CD14-positive monocyte (primary cell): ENCODE measurements around the gene SMIM35. TPM values are rescaled to one million over a fixed set of nuclear protein-coding genes. Genes with fewer than 3 reads are reported as not detected.

Experiments used
- DNase-seq, 3 donors: peaks; one replicate each; pipeline ENCODE4 v3.0.0-alpha.2; 2011 to 2022
- H2AFZ ChIP-seq: 2 replicates; pipeline ENCODE4 v1.6.0; 2012; ENCODE audit warnings: mild to moderate bottlenecking, low read depth, low read length, inconsistent platforms; ENCODE audit not compliant: insufficient read depth, poor library complexity, severe bottlenecking
- H3K27ac ChIP-seq, 2 donors: 1 replicate in 1 of 2; 2 replicates in 1 of 2; pipeline ENCODE4 v1.5.1; 2012 to 2013; ENCODE audit warnings: low read length in 2 of 2, control low read depth in 1 of 2, inconsistent platforms in 1 of 2, low read depth in 1 of 2, mild to moderate bottlenecking in 1 of 2
- H3K27me3 ChIP-seq, 2 donors: one replicate each; pipeline versions ENCODE4 v1.6.0 to v1.6.1; 2011 to 2013; ENCODE audit warnings: low read length in 2 of 2; ENCODE audit not compliant: control insufficient read depth in 2 of 2, insufficient read depth in 2 of 2
- H3K36me3 ChIP-seq, 2 donors: replicated peaks in 1 of 2; 1 replicate in 1 of 2; 2 replicates in 1 of 2; pipeline versions ENCODE4 v1.5.1 to v1.6.1; 2012 to 2013; ENCODE audit warnings: low read length in 2 of 2, control low read depth in 1 of 2, inconsistent platforms in 1 of 2, mild to moderate bottlenecking in 1 of 2; ENCODE audit not compliant: insufficient read depth in 2 of 2, control insufficient read depth in 1 of 2
- H3K4me1 ChIP-seq, 2 donors: 1 replicate in 1 of 2; 2 replicates in 1 of 2; pipeline versions ENCODE4 v1.5.1 to v1.6.1; 2012 to 2013; ENCODE audit warnings: low read length in 2 of 2, control low read depth in 1 of 2, inconsistent platforms in 1 of 2, mild to moderate bottlenecking in 1 of 2, moderate library complexity in 1 of 2; ENCODE audit not compliant: insufficient read depth in 2 of 2, control insufficient read depth in 1 of 2
- H3K4me2 ChIP-seq: replicated peaks from 2 replicates; pipeline ENCODE3; 2012; ENCODE audit warnings: low read length, moderate library complexity, mild to moderate bottlenecking; ENCODE audit not compliant: poor library complexity, severe bottlenecking; ENCODE audit errors: extremely low read depth
- H3K4me3 ChIP-seq, 3 experiments: fragments of 200-600 bp in 1 of 3; sonication (generic) in 1 of 3; replicated peaks in 1 of 3; 1 replicate in 2 of 3; 2 replicates in 1 of 3; pipeline ENCODE4 v1.5.1; 2011 to 2013; ENCODE audit warnings: low read length in 3 of 3, mild to moderate bottlenecking in 3 of 3, control low read depth in 2 of 3, low read depth in 2 of 3, inconsistent platforms in 1 of 3, moderate library complexity in 1 of 3
- H3K79me2 ChIP-seq: 2 replicates; pipeline ENCODE4 v1.6.0; 2012; ENCODE audit warnings: mild to moderate bottlenecking, control low read depth, inconsistent platforms, low read length, moderate library complexity; ENCODE audit not compliant: insufficient read depth
- H3K9ac ChIP-seq: 2 replicates; pipeline ENCODE4 v1.6.0; 2017; ENCODE audit warnings: low read length, mild to moderate bottlenecking; ENCODE audit not compliant: insufficient read depth, poor library complexity, severe bottlenecking
- H3K9me3 ChIP-seq, 2 donors: replicated peaks in 1 of 2; 1 replicate in 1 of 2; 2 replicates in 1 of 2; pipeline versions ENCODE4 v1.5.1 to v1.6.1; 2012 to 2013; ENCODE audit warnings: low read length in 2 of 2, control low read depth in 1 of 2; ENCODE audit not compliant: control insufficient read depth in 1 of 2, insufficient read depth in 1 of 2
- H4K20me1 ChIP-seq: 2 replicates; pipeline ENCODE4 v1.6.0; 2012; ENCODE audit warnings: mild to moderate bottlenecking, low read length, control low read depth, moderate library complexity; ENCODE audit not compliant: insufficient read depth
- H3K27ac Mint-ChIP-seq, 7 donors: one replicate each; pipeline ENCODE4 v1.8.0; 2020; ENCODE audit warnings: mild to moderate bottlenecking in 7 of 7, mixed read lengths in 7 of 7, moderate library complexity in 6 of 7, inconsistent platforms in 2 of 7
- H3K27me3 Mint-ChIP-seq, 3 donors: one replicate each; pipeline ENCODE4 v1.8.0; 2021 to 2022; ENCODE audit warnings: low read depth in 3 of 3, mild to moderate bottlenecking in 3 of 3, mixed read lengths in 3 of 3, moderate library complexity in 3 of 3, inconsistent platforms in 1 of 3
- H3K36me3 Mint-ChIP-seq, 2 donors: one replicate each; pipeline ENCODE4 v1.8.0; 2020; ENCODE audit warnings: mixed read lengths in 2 of 2, inconsistent platforms in 1 of 2, mild to moderate bottlenecking in 1 of 2
- H3K4me1 Mint-ChIP-seq: one replicate; pipeline ENCODE4 v1.8.0; 2020; ENCODE audit warnings: mild to moderate bottlenecking, mixed read lengths
- H3K4me3 Mint-ChIP-seq, 2 donors: one replicate each; pipeline ENCODE4 v1.8.0; 2020; ENCODE audit warnings: mild to moderate bottlenecking in 2 of 2, mixed read lengths in 2 of 2, moderate library complexity in 1 of 2
- H3K9me3 Mint-ChIP-seq, 7 donors: one replicate each; pipeline ENCODE4 v1.8.0; 2020 to 2022; ENCODE audit warnings: mixed read lengths in 7 of 7, mild to moderate bottlenecking in 6 of 7, moderate library complexity in 6 of 7, inconsistent platforms in 2 of 7
- WGBS: methylation state at CpG from one replicate; pipeline ENCODE4 v1.1.5; 2013; ENCODE audit warnings: missing lambda C conversion rate; ENCODE audit not compliant: insufficient coverage; 5-methylcytosine and 5-hydroxymethylcytosine counted together
- intact Hi-C, 2 donors: fragments of 100-400 bp; cut with micrococcal nuclease; formaldehyde crosslinking; loops; one replicate each; pipeline versions ENCODE4 v1.15.0 to v1.15.1; 2023
- polyA plus RNA-seq, 3 donors: library from polyadenylated mRNA; depleted of rRNA in 1 of 3; unstranded in 2 of 3; stranded (reverse) in 1 of 3; fragments of 300-500 nt in 2 of 3; fragments of >200 nt in 1 of 3; fragmentation: Illumina TruSeq in 2 of 3; gene quantifications; 1 replicate in 2 of 3; 2 replicates in 1 of 3; pipeline ENCODE4 v1.2.3, GENCODE V29; 2012 to 2021
- TF ChIP-seq, protein P1 (sequence below): fragments of 200-600 bp; IDR thresholded peaks from one replicate; pipeline ENCODE4 v1.8.0; 2022; ENCODE audit warnings: antibody characterized with exemption, mild to moderate bottlenecking

Gene SMIM35
- polyA plus RNA-seq, 3 donors: 0.05 to 0.29 (median 0.11) TPM

DNA sequence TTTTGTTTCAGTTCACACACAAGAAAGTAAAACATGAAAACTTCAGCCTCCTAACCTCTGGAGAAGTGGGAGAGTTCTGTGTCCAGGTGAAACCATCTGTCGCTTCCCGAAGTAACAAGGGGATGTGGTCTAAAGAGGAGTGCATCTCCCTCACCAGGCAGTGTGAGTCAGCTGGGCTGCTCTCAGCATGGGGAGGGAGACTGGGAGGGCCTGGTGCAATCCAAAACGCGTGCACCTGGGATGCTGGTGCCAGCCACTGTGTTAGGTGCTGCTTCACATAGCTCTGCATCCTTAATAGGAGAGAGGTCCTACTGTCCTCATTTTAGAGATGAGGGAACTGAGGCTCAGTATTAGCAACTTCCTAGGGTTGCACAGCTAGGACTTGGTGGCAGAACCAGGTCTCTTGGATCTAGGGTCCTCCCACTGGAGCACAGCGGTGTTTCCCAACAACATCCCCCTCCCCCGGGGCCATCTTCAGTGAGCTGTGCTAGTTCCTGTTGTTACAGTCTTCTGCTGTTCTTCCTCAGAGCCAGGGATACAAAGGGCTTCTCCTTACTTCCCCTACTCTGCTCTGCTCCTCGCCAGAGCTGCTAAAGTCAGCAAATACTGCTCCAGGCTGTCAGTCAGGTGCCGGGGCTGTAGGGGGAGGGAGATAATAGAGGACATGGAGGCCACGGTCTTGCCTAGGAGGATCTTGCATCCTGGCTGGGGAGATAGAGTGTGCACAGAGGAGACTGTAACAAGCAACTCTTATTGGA, 92.6 kb downstream of the SMIM35 start:
- Histone ChIP-seq H3K79me2 (peaks cover 97% of the 10 kb centered on the region), H3K36me3 (peaks cover 99 to 100% of the 10 kb centered on the region in 2 donors), H3K9me3 (no peaks in the 10 kb centered on the region), H3K9ac (no peak overlapping the region), H3K4me1 (peaks cover 84 to 100% of the 10 kb centered on the region in 2 donors), H2AFZ (no peak overlapping the region), H3K27me3 (no peaks in the 10 kb centered on the region), H3K27ac (peak overlapping the region; percentile 62 to 71), H3K4me3 (peak overlapping the region in 1 of 3 experiments; percentile 98), H3K4me2 (peak overlapping the region; percentile 100), H4K20me1 (peaks cover 98% of the 10 kb centered on the region)
- intact Hi-C loops: loop anchor here in 1 of 2 donors (10.0 kb wide), 1 partner anchor 61 kb away; no protein-coding TSS in a partner anchor
- peak in 2 of 3 donors; percentile 63 for DNase-seq
- Mint-ChIP-seq H3K36me3 (peaks cover 96 to 100% of the 10 kb centered on the region in 2 donors), H3K27ac (peak overlapping the region; percentile 78 to 89 (median 81)), H3K9me3 (peaks cover 0 to 6% (median 0%) of the 10 kb centered on the region in 7 donors), H3K4me3 (peak overlapping the region; percentile 60 to 64), H3K27me3 (peaks cover 0 to 2% (median 0%) of the 10 kb centered on the region in 3 donors), H3K4me1 (peaks cover 83% of the 10 kb centered on the region)
- TF ChIP-seq, protein P1, sequence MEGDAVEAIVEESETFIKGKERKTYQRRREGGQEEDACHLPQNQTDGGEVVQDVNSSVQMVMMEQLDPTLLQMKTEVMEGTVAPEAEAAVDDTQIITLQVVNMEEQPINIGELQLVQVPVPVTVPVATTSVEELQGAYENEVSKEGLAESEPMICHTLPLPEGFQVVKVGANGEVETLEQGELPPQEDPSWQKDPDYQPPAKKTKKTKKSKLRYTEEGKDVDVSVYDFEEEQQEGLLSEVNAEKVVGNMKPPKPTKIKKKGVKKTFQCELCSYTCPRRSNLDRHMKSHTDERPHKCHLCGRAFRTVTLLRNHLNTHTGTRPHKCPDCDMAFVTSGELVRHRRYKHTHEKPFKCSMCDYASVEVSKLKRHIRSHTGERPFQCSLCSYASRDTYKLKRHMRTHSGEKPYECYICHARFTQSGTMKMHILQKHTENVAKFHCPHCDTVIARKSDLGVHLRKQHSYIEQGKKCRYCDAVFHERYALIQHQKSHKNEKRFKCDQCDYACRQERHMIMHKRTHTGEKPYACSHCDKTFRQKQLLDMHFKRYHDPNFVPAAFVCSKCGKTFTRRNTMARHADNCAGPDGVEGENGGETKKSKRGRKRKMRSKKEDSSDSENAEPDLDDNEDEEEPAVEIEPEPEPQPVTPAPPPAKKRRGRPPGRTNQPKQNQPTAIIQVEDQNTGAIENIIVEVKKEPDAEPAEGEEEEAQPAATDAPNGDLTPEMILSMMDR: no peak
- 19% methylated on average over 5 of the region's 9 CpGs for WGBS

DNA sequence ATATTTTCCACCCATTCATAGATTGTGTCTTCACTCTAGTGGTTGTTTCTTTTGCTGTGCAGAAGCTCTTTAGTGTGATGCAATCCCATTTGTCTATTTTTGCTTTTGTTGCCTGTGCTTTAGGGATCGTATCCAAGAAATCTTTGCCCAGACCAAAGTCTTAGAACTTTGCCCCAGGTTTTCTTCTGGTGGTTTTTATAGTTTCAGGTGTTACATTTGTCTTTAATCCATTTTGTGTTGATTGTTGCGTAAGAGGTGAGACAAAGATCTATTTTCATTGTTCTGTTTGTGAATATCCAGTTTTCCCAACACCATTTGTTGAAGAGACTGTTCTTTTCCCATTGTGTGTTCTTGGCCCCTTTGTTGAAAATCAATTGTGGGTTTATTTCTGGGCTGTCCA, 94.1 kb downstream of the SMIM35 start:
- intact Hi-C loops: loop anchor here in 1 of 2 donors (10.0 kb wide), 1 partner anchor 62 kb away; no protein-coding TSS in a partner anchor
- no peak for DNase-seq
- H3K36me3 ChIP-seq: peaks cover 99 to 100% of the 10 kb centered on the region in 2 donors
- peak overlapping the region; percentile 2 to 98 (median 14) for H3K4me3 ChIP-seq
- Mint-ChIP-seq H3K27me3 (peaks cover 0 to 2% (median 0%) of the 10 kb centered on the region in 3 donors), H3K4me3 (peak overlapping the region; percentile 64 to 86), H3K9me3 (peaks cover 0 to 5% (median 0%) of the 10 kb centered on the region in 7 donors), H3K27ac (peak overlapping the region; percentile 31 to 89 (median 78)), H3K36me3 (peaks cover 96 to 100% of the 10 kb centered on the region in 2 donors), H3K4me1 (peaks cover 82% of the 10 kb centered on the region)
- peak overlapping the region in 1 of 2 donors; percentile 71 for H3K27ac ChIP-seq
- peak overlapping the region; percentile 100 for H3K4me2 ChIP-seq
- no peak overlapping the region for H2AFZ ChIP-seq
- no CpG with 5 or more reads among the region's 2 CpGs for WGBS
- no peak overlapping the region for H3K9ac ChIP-seq
- TF ChIP-seq, protein P1: no peak
- H4K20me1 ChIP-seq: peaks cover 98% of the 10 kb centered on the region
- peaks cover 97% of the 10 kb centered on the region for H3K79me2 ChIP-seq
- peaks cover 85 to 100% of the 10 kb centered on the region in 2 donors for H3K4me1 ChIP-seq
- no peaks in the 10 kb centered on the region for H3K9me3 ChIP-seq
- no peaks in the 10 kb centered on the region for H3K27me3 ChIP-seq
